ENCODE results near the gene METAP1D.
A peak's percentile ranks its signal among the peaks of the same experiment; 100 is the strongest.

The METAP1D gene

DNA sequence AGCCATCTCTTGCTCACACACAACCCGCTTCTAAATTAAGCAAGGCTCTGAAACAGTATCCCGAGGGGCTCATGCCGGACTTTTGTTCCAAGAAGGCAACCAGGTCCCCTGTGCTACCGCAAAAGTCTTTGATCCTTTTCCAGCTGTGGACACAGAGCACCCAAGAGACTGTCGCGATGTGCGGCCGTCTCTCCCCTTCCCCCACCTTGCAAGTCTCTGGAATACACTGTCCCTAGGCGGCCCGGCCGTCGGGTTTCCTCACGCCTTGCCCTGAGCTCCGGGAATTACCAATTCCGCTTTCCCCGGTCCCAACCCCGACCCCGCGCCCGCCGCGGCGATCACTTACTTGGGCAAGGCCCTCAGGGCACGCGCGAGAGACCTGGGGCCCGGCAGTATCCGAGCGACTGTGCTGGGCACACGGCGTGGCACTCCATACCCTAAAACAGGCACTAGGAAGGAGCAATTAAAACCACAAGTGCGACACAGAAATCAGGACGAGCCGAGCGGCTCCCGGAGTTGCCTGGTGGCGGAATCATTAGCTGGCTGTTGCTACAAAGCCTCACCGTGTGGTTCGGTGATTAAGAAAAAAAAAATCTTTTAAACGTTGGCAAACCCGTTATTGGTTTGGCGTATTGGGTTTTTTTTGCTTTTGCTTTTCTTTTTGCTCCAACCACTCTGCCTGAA is 83.3 kb downstream of the METAP1D start:
- H3K4me1 ChIP-seq: no peaks in the 10 kb centered on the region
- no peak overlapping the region for H3K4me3 ChIP-seq (ENCODE audit: low read depth, low read length)

GRCh38 chr2:172083628-172084394 is 84.1 kb downstream of the METAP1D start:
- Histone ChIP-seq H3K36me3 (no peaks in the 10 kb centered on the region), H3K4me1 (no peaks in the 10 kb centered on the region), H3K4me3 (ENCODE audit: low read depth, low read length) (peak overlapping the region; percentile 59; the same call in 1 of the 2 replicates), H3K27me3 (peaks cover 73% of the 10 kb centered on the region), H3K9me3 (no peaks in the 10 kb centered on the region)
- TF ChIP-seq CTCF (IDR thresholded peaks at IDR 0.05; ENCODE audit: low read depth, low read length): no peak
- no peak for DNase-seq

More for the DNA sequence above, 83.3 kb downstream of the METAP1D start:
- no peaks in the 10 kb centered on the region for H3K9me3 ChIP-seq
- TF ChIP-seq CTCF (IDR thresholded peaks at IDR 0.05; ENCODE audit: low read depth, low read length): no peak
- H3K36me3 ChIP-seq: no peaks in the 10 kb centered on the region
- peaks cover 66% of the 10 kb centered on the region for H3K27me3 ChIP-seq
- no peak for DNase-seq

- no peaks in the 10 kb centered on the region for H3K9me3 ChIP-seq
- no peak for TF ChIP-seq CTCF (IDR thresholded peaks at IDR 0.05; ENCODE audit: low read depth, low read length)
- peaks cover 78% of the 10 kb centered on the region for H3K27me3 ChIP-seq
- H3K4me1 ChIP-seq: no peaks in the 10 kb centered on the region
- H3K36me3 ChIP-seq: no peaks in the 10 kb centered on the region
- H3K4me3 ChIP-seq (ENCODE audit: low read depth, low read length): peak overlapping the region; percentile 59
- no peak for DNase-seq
Measured at GRCh38 chr2:172084395-172084644, 84.6 kb downstream of the METAP1D start.

- peaks cover 83% of the 10 kb centered on the region for H3K27me3 ChIP-seq
- DNase-seq: peak; percentile 86
Measured at GRCh38 chr2:172084645-172085459, 85.1 kb downstream of the METAP1D start.

GRCh38 chr2:172085460-172086159 is 85.9 kb downstream of the METAP1D start, which contains the start of gene DLX1:
Gene DLX1, plus strand, starts transcription at chr2:172085507. Its CDS starts 171 bp downstream, at chr2:172085678.
- Histone ChIP-seq H3K4me1 (no peaks in the 10 kb centered on the region), H3K9me3 (no peaks in the 10 kb centered on the region), H3K27me3 (peaks cover 91% of the 10 kb centered on the region), H3K4me3 (ENCODE audit: low read depth, low read length) (peak within 1 kb of the TSS; percentile 59), H3K36me3 (no peaks in the 10 kb centered on the region)
- TF ChIP-seq CTCF (IDR thresholded peaks at IDR 0.05; ENCODE audit: low read depth, low read length): no peak
- DNase-seq: no peak

More at GRCh38 chr2:172084645-172085459, 85.1 kb downstream of the METAP1D start:
- TF ChIP-seq CTCF (IDR thresholded peaks at IDR 0.05; ENCODE audit: low read depth, low read length): no peak
- H3K36me3 ChIP-seq: no peaks in the 10 kb centered on the region
- H3K9me3 ChIP-seq: no peaks in the 10 kb centered on the region
- H3K4me3 ChIP-seq (ENCODE audit: low read depth, low read length): peak overlapping the region; percentile 59
- H3K4me1 ChIP-seq: no peaks in the 10 kb centered on the region
